GM19023 (cell line): Measurements from ENCODE around the gene SH3RF3.

Experiments used
- ATAC-seq: cut with Tn5 transposase; IDR thresholded peaks from one replicate; pipeline ENCODE4 v1.9.1; 2021; ENCODE audit warnings: mild to moderate bottlenecking, moderate library complexity; ENCODE audit not compliant: unreplicated experiment

Gene SH3RF3

DNA sequence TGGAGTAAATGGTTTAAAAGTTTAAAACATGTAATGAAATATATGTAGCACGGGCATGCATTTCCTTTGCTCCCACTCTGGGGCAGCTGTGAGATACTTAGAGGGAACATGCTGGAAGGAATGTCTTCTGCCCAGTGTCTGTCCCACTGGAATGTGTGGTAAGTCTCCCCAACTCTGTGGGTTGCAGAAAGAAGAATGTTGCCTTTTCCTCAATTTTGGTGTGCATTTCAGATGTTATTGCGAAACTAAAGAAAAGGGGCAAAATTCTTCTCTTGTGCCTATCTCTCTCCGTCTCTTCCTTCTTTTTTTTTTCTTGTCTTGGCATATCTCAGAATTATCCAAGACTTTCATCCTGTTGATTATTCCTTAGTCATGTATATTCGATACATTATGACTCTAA lies 201.1 kb downstream of the SH3RF3 start:
- ATAC-seq = no peak

DNA sequence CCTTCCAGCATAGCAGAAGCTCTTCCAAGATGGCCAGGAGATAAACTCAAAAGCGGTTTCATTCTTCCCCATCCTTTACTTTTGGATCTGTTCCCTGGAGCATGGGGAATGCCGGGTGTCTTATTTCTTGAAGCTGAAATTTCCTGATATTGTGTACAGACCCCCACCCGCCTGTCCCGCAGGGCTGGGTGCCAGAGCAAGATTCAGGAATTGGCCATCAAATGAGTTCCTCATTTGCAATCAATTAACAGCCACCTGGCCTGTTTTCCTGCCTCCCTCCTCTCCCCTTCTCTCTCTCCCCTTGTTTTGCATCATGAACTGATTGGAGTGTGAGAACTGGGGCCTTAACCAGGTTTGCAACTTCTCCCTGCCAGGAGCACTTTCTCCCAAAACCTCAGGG lies 202.1 kb downstream of the SH3RF3 start:
- no peak for ATAC-seq

DNA sequence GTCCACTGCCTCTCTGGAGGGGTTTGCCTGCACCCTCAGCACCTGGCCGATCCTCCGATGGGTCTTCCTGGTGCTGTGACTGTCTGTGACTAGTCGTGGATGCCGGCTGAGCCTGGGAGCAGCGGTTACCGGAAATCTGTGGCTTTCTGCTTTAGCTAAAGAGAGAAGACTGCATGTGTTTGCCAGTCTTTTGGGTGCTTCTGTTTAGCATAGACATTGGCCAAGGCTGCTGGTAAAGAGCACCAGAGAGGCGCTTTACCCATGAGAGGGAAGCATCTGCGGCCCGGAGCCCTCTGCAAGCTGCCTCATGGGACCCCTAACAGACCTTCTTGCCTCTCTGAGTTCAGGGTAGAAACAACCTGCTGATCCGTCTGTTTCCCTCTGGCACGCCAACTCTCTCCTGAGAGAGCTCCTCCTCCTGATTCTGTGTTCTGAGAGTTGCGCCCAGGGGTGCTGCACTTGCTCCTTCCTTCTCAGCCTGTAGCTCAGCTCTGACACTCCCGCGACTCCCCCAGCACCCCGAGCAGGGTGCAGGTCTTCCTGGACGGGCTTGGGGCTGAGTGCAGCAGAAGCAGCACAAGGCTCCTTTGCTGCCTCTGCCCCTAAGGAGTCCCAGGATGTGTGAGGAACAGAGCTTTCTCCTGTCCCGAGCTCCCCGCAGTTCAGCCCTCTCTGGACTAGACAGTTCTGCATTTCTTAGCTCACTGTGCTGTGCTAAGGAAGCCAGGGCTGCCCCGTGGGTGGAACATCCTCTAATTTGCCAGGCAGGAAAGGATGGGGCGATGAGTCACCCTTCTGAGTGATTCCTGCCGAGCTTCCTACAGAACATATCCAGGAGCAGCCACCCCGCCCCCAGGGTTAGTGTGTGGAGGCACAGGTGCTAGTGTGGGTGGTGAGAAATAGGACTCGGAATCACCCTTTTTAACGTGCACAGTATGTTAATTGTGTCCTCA lies 203.2 kb downstream of the SH3RF3 start:
- ATAC-seq = peak; percentile 40

DNA sequence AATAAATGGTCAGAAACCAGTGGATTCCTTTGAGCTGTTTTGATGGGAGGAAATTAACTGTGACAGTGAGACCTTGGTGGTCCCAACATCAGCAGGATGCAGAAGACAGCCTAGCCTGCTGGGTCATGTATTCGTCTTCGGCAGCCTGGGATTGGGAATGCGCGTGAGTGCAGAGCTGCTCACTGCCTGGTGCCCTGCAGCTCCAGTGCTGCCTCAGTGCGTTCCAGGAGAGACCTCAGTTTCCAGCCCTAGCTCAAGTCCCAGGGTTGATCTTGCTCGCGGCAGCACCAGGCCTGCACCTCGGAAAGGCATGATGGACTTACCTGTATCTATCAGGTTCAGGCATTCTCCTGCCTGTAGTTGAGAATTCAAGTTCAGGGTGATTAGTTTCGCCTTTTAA lies 203.9 kb downstream of the SH3RF3 start:
- no peak for ATAC-seq

DNA sequence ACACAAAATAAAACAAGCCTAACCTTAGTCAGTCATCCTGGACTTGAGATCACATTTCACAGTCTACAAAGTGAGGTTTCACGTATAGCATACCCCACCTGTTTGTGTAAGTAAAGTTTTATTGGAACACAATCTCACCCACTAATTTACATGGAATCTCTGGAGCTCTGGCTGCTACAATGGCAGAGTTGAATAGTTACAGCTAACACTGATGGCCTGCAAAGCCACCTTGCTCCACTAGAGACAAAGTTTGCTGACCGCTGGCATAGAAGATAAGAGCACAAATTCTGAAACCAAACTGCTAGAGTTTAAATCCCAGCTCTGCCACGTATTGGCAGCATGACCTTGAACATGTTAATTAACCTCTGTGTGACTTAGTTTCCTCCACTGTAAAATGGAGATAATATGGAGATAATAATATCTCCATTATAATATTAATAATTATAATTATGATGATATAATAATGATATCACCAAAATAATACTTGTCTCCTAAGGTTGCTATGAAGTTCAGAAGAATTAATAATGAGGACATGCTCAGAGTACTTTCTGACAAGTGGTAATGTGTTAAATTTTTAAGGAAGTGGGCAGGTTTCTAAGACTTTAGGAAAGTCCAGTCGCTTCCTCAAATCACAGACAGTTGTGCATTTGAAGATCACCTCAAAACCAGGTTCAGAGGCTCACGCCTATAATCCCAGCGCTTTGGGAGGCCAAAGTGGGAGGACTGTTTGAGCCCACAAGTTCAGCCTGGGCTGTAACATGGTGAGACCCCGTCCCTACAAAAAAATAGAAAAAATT lies 204.6 kb downstream of the SH3RF3 start:
- no peak for ATAC-seq

DNA sequence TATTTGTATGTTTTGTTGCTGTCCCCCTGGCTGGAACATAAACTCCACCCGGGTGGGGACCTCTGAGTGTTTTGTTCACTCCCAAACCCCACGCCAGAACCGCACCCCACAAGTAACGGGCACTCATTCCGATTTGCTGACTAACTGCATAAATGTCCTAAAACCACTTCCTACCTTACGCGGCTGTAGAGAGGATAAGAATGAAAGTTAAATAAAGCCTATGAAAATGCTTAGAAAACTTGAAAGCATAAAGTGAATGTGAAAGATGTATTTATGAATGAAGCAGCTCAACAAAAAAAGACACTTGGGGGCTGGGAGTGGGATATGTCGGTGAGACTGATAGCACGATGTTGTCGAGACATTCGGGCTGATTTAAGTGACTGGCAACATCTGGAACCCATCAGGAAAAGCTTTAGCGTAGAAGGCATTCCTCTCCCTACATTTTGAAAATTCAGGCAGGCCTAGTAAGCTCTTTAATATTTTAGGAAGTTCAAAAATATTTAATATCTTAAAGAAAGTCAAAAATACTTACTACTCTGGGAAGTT lies 206.7 kb downstream of the SH3RF3 start:
- ATAC-seq = no peak

DNA sequence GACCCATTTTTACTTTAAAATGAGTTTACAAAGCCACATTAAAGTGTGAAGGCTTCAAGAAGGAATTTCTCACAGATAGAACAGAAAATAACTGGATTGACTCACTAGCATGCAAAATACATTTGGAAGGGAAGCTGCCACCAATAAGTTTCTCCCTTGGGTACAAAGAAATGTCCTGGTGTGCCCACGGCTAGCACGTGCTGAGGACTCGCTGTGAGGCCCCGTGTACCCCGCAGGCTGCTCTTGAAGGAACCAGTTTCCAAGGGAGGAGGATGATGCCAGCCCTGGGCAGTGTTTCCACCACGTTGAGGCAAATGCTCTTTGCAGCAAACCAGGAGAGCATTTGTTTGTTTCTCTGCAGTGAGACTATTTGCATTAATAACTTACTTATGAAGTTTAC lies 207.3 kb downstream of the SH3RF3 start:
- ATAC-seq = no peak

DNA sequence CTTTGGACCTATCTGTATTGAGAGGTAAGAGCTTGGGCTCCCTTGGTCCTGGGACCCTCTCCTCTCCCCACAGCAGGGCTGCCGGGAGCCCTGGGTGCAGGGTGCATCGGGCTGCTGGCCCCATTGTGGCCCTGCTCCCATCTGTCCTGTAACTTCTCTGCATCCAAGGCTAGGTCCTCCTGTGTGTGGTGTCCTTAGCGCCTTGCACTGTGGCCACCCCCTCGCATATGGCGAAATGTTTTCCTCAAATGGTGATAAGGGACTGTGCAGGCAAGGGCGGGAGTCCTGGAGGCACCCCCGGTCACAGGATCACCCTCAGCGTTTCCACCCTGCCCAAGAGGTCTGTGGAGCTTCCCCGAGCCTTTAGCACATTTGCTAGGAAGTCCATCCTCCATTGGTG lies 208.2 kb downstream of the SH3RF3 start:
- ATAC-seq = no peak

DNA sequence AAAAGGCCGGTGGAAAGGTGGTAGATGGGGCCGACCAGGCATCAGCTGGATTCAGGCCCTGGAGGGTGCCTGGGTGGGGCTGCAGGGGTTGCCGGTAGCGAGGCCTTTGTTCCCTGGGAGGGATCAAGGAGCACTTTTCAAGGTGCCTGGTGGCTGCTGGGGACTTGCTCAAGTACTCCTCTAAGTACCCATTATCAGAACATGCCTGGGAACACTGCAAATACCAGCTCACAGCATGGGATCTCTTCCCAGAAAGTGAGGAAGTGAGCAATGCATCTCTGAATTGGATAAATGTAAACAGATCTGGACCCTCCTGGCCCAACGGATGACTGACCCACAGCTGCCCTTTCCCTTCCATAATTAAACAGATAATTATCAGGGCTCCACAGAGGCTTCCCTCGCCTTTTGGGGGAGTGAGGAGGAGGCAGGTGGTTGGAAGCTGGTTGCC lies 210.5 kb downstream of the SH3RF3 start:
- no peak for ATAC-seq

DNA sequence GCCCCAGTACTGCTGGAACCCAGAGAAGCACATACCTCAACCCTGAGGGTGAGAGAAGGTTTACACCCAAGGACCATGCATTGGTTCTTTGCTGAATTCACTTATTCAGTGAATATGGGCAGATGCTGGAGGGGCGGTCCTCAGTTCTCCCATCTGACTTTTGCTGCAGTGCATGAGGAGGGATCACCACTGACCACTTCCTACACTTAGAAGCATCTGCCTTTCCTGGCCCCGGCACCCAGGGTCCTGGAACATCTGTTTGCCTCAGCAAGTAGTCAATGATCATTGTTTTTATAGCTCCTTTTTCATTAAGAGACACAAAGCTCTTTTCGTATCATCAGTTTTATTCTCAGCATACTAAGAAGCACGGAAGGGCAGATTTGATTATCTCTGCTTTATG lies 211.4 kb downstream of the SH3RF3 start:
- ATAC-seq = no peak

DNA sequence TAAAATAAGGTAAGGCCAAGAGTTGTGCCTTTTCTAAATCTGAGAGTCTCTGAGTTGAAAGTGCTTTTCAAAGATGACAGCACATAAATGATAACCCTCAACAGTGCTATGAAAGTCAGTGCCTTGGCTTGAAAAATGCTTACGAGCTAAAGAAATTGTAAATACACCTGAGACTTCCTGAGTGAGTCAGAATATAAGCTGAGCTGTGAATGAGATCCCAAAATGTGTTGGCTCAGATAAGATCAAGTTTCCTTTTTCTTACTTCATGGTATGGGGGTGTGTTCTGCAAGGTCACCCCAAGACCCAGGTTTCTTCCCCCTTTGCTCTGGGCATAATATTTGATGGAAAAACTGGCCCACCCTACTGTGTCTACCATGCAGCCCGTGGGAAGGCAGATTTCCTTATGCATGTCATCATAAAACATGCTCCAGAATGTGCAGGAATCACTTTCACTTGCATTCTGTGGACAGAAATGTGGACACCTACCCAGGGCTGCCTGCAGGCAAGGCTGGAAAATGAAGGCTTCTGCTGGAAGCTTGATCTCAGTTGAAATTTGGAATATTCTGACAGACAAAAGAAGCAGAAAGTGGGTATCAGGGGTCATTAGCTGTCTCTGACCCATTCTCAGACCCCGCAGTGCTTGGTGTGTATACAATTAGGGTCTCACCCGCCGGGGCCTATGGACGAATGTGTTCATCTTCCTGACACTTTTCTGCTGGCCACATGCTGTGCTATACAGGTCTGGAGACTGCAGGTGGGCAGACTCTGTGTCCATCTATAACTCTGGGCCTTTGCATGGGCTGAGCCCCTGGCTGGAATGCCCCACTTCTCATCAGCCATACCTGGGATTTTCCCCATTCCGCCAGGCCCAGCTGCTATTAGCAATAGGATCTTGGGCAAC lies 212.6 kb downstream of the SH3RF3 start:
- ATAC-seq = no peak

DNA sequence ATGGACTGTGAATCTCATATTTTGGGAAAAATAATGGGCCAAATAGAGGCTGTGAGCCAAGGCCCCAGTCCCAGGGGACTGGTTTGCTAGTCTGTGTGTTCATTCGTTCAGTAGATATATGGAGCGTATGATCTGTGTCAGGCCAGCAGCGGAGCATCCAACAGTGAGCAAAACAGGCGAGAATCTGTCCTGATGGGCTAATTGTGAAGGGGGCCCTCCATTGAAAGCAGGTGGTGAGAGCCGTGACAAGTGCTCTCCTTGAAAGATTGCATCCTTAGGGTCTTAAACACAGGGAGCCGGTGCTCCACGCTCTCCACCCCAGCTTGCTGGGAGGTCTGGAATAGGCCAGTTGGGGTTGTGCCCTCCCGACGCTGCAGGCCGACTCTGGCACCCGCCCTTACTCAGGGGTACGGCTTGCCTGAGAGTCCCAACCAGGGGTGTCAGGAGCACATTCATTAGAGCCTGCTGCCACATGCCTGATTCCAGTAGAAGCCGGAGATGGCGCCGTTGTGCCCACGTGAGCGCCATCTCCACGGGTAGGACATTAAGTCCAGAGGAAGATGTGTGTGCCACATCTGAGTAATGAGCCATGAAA lies 213.3 kb downstream of the SH3RF3 start:
- no peak for ATAC-seq

DNA sequence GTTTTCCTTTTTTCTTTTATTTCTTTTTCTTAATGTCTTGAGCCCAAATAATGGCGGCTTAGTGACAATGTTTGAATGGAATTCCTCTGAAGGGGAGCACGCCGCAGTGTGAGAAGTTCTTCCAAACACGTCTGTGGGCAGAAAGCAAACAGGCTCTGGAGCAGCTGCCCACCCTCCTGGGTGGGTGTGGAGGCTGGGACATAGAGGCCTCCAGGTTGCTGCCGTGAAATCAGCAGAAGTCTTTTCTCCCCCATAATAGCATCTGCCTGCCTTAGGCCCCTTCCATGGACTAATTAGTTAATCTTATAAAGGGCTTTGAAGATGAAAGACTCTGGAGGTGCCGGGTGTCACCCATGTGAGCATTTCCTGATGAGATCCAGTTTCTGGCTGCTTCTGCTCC lies 213.9 kb downstream of the SH3RF3 start:
- no peak for ATAC-seq

DNA sequence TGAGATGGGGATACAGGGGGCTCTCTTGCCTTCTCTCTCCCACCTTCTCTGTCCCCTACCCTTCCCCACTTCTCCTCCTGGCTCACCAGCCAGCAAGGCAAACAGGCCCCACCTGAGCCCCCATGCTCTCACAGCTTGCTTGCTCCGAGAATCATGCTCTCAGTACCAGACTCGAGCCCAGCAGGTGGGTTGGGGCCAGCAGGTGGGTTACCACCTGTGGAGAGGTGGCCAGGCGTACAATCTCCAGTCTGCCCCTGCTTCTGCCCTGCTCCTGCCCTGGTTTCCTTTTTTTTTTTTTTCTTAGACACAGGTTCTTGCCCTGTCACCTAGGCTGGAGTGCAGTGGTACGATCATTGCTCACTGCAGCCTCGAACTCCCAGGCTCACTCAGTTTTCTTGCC lies 214.5 kb downstream of the SH3RF3 start:
- ATAC-seq = no peak

DNA sequence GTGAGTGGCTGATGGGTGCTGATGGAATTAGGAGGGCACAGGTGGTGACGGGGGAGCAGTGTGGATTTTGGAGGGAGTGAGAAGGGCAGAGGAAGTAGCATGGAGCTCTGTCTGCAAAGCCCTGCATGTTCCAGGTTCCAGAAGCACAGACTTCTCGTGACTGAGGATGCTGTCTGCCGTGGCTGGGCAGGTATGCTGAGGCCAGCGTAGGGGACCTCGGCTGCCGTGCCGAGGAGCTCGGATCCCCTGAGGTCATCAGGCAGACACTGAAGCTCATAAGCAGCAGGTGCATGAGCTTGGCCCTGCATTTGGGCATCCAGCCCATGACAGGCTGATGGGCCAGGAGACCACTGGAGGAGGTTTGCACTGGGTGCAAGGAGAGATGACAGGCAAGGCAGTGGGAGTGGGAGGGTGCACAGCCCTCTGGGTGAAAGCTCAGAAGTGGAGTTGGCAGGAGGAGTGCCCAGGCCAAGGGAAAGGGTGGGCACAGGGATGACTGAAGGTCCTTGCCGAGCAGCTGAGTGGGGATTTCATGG lies 215.3 kb downstream of the SH3RF3 start:
- no peak for ATAC-seq

DNA sequence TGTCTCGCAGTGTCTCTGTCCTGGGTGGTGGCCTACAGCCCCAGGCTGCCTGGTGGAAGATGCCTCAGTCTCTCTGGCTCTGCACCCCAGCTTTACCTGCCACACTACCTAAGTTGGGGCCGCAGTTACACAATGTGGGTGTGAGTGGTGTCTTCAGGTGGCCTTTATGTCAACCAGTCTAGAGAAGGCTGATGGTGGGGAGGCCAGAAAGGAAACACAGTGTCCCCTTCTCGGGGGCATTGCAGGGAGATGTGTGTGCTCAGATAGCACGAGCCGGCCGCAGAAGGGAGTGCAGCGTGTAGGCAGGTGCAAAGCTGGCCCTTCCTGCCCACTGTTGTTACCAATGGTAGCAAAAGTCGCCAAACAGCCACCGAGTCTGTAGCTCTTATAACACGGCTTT lies 216.1 kb downstream of the SH3RF3 start:
- no peak for ATAC-seq

DNA sequence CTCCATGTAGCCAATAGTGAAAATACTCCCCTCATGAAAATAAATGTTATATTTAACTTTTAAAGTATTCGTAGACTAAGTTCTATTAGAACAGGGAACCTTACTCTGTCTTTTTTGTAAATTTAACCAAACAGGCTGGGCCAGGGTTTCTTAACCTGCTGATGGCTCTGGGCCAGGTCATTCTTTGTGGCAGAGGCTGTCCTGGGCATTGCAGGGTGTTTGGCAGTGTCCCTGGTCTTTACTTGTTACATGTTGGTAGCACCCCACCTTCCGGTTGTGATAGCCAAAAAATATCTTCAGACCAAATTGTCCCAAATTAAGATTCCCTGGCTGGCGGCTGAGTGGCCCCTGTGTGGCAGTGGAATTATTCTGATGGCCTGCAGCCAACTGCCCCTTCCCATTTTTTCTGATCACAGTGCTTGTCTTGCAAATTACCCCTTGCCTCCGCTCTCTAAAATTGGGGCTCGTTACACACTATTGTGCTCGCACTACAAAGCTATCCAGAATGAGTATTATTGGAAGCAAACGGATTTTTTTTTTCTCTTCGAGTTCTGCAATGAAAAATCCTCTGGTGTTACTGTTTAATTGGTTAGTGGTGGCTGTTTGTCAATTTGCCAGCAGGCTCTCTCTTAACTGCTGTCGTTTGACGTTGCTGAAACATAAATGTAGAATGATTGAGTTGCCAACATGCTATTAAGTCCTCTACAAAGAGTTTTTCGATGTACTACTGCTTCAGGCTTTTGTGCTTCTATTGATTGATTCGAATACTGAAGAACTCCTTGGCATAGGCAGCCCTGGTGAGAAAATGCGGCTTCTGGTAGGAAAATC lies 216.9 kb downstream of the SH3RF3 start:
- no peak for ATAC-seq

DNA sequence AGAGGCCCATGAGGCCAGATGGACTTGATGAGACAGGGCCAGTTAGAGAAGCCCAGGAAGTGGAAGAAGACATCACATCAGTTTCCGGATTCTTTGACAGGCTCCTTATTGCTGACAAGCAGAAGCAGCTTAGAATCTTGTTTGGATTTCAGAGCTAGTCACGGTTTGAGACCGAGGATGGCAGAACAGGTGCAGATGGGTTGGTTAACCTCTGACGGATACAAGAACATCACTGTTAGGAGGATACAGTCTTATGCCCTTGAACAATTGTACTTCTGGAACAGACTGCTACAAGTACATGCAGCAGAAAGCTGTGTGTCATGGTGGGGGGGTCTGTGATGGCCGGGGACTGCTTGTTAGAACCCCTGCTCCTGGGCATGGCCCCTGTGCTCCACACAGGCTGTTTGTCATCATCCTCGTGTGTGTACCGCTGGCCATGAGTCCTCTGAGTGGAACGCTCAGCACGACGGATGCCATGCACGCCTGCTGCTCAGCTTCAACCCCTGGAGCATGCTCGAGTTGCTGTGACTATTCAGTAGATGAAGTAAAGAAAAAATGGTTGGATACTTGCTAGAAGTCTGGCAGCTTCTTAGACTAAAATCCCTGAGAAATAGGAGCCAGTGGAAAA lies 217.7 kb downstream of the SH3RF3 start:
- ATAC-seq = no peak

DNA sequence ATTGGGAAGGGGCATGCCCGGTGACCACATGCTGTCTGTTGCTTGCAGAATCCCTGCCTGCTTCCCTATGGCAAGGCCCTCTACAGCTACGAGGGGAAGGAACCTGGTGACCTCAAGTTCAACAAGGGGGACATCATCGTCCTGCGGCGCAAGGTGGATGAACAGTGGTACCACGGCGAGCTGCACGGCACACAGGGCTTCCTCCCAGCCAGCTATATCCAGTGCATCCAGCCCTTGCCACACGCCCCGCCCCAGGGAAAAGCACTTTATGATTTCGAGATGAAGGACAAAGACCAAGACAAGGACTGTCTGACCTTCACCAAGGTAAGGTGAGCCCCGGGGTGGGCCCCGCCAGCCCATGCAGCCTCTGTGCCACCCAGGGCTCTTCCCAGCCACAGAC lies 218.6 kb downstream of the SH3RF3 start:
- ATAC-seq = no peak
